Kidney (tissue), 14 donors: ENCODE data around the gene CCDC170. TPM values are rescaled to one million over a fixed set of nuclear protein-coding genes. Genes with fewer than 3 reads are reported as not detected.
A peak's percentile ranks its signal among the peaks of the same experiment; 100 is the strongest.

Source experiments
- DNase-seq, 5 donors: peaks; one replicate each; pipeline ENCODE4 v3.0.0-alpha.2; 2013 to 2020
- FAIRE-seq: peaks from 2 replicates; lab custom pipeline; 2012; peaks lifted over from hg19 to GRCh38; lab: Jason Lieb, UNC
- H3K27ac ChIP-seq, 2 donors: one replicate each; pipeline ENCODE4 v1.7.0; 2013; ENCODE audit warnings: low read depth in 2 of 2, low read length in 2 of 2, inconsistent platforms in 1 of 2
- H3K27me3 ChIP-seq: one replicate; pipeline ENCODE4 v1.7.1; 2013; ENCODE audit warnings: low read length, inconsistent platforms; ENCODE audit not compliant: control insufficient read depth, insufficient read depth
- H3K36me3 ChIP-seq, 3 donors: one replicate each; pipeline versions ENCODE4 v1.7.0 to v1.7.1; 2013; ENCODE audit warnings: low read length in 3 of 3, control low read depth in 1 of 3, inconsistent platforms in 1 of 3; ENCODE audit not compliant: insufficient read depth in 3 of 3, control insufficient read depth in 2 of 3
- H3K4me1 ChIP-seq, 3 donors: one replicate each; pipeline versions ENCODE4 v1.7.0 to v1.7.1; 2013; ENCODE audit warnings: low read length in 3 of 3, inconsistent platforms in 1 of 3, low read depth in 1 of 3; ENCODE audit not compliant: control insufficient read depth in 2 of 3, insufficient read depth in 2 of 3
- H3K4me3 ChIP-seq, 3 donors: one replicate each; pipeline versions ENCODE4 v1.7.0 to v1.8.1; 2013; ENCODE audit warnings: low read length in 3 of 3, control low read depth in 1 of 3, inconsistent platforms in 1 of 3
- H3K9ac ChIP-seq, 3 donors: one replicate each; pipeline versions ENCODE4 v1.7.0 to v1.7.1; 2013; ENCODE audit warnings: low read length in 3 of 3, control low read depth in 1 of 3, inconsistent platforms in 1 of 3
- H3K9me3 ChIP-seq, 3 donors: one replicate each; pipeline versions ENCODE4 v1.7.0 to v1.7.1; 2013; ENCODE audit warnings: low read length in 3 of 3, control low read depth in 1 of 3, inconsistent platforms in 1 of 3; ENCODE audit not compliant: control insufficient read depth in 2 of 3, insufficient read depth in 1 of 3
- intact Hi-C: fragments of 100-400 bp; cut with DNase I; formaldehyde crosslinking; loops from one replicate; pipeline ENCODE4 v1.11.1; 2022
- polyA plus RNA-seq: library from polyadenylated mRNA; stranded (reverse); fragments of 350-450 nt; fragmentation: Illumina TruSeq; extraction: RNeasy Lipid Tissue Mini Kit (QIAGEN cat#74804); gene quantifications from one replicate; pipeline ENCODE4 v1.2.3, GENCODE V29; 2014; ENCODE audit warnings: low read depth, low replicate concordance; ENCODE audit not compliant: insufficient read depth
- total RNA-seq: library from RNA; stranded (reverse); fragmentation: NEBNext Ultra II Directional; extraction: Animal tissue kit (Norgen Biotek cat#: 25700); gene quantifications from one replicate; pipeline ENCODE4 v1.2.1, GENCODE V29; 2021
- TF ChIP-seq, protein P1 (sequence below): IDR thresholded peaks from 3 replicates; pipeline ENCODE4 v1.5.1; 2012; ENCODE audit warnings: mild to moderate bottlenecking, moderate library complexity, borderline replicate concordance; ENCODE audit not compliant: insufficient read depth; ENCODE audit errors: extremely low read depth
- donor health status: control.
- donor health status: control.
- donor health status: control.
- donor health status: control.
- donor health status: control.
- donor health status: DM: yes; HTN: yes; CAD: no.
- donor health status: Normal renal cell carcinoma (clear cell type).

Gene CCDC170
- total and polyA plus RNA-seq, 2 donors from 2014 or later = 0.34 to 2.1 TPM

- Histone ChIP-seq H3K9ac (peak overlapping the region in 1 of 3 donors; percentile 49), H3K4me3 (peak overlapping the region in 2 of 3 donors; percentile 22 to 47), H3K9me3 (no peaks in the 10 kb centered on the region), H3K36me3 (no peaks in the 10 kb centered on the region), H3K27ac (no peak overlapping the region), H3K4me1 (peaks cover 0 to 4% (median 2%) of the 10 kb centered on the region in 3 donors), H3K27me3 (no peaks in the 10 kb centered on the region)
- FAIRE-seq (peak; percentile 63), DNase-seq (peak in 4 of 5 donors; percentile 24 to 75 (median 56))
- TF ChIP-seq, protein P1, sequence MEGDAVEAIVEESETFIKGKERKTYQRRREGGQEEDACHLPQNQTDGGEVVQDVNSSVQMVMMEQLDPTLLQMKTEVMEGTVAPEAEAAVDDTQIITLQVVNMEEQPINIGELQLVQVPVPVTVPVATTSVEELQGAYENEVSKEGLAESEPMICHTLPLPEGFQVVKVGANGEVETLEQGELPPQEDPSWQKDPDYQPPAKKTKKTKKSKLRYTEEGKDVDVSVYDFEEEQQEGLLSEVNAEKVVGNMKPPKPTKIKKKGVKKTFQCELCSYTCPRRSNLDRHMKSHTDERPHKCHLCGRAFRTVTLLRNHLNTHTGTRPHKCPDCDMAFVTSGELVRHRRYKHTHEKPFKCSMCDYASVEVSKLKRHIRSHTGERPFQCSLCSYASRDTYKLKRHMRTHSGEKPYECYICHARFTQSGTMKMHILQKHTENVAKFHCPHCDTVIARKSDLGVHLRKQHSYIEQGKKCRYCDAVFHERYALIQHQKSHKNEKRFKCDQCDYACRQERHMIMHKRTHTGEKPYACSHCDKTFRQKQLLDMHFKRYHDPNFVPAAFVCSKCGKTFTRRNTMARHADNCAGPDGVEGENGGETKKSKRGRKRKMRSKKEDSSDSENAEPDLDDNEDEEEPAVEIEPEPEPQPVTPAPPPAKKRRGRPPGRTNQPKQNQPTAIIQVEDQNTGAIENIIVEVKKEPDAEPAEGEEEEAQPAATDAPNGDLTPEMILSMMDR = peak; percentile 64
- intact Hi-C loops = no loop called here
These were observed 17.9 kb upstream of the CCDC170 start for GRCh38 chr6:151475653-151476523.

DNA sequence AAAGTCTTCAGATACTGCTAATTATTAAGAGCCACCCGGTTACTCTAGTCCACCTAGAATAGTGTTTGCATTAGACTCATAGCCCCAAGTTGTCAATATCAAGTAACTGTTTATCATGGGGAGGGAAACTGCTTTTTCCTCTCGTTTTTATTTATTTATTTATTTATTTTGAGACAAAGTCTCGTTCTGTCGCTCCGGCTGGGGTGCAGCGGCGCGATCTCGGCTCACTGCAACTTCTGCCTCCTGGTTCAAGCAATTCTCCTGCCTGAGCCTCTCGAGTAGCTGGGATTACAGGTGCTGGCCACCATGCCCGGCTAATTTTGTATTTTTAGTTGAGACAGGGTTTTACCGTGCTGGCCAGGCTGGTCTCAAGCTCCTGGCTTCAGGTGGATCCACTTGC is 16.1 kb upstream of the CCDC170 start:
- Histone ChIP-seq H3K9me3 (no peaks in the 10 kb centered on the region), H3K4me1 (peaks cover 0 to 4% (median 2%) of the 10 kb centered on the region in 3 donors), H3K9ac (no peak overlapping the region), H3K27ac (no peak overlapping the region), H3K27me3 (no peaks in the 10 kb centered on the region), H3K4me3 (no peak overlapping the region), H3K36me3 (no peaks in the 10 kb centered on the region)
- FAIRE-seq = no peak
- TF ChIP-seq, protein P1 = no peak
- DNase-seq = no peak
- intact Hi-C loops = no loop called here

GRCh38 chr6:151478670-151479069 is 15.1 kb upstream of the CCDC170 start:
- no peak for FAIRE-seq
- TF ChIP-seq, protein P1 = no peak
- Histone ChIP-seq H3K9ac (no peak overlapping the region), H3K27me3 (no peaks in the 10 kb centered on the region), H3K9me3 (no peaks in the 10 kb centered on the region), H3K36me3 (no peaks in the 10 kb centered on the region), H3K4me1 (peaks cover 0 to 4% (median 2%) of the 10 kb centered on the region in 3 donors), H3K27ac (no peak overlapping the region), H3K4me3 (no peak overlapping the region)
- DNase-seq = no peak
- intact Hi-C loops = no loop called here
